K562 (cell line): ENCODE measurements around the gene PRDX2. TPM values are rescaled to one million over a fixed set of nuclear protein-coding genes. Genes with fewer than 3 reads are reported as not detected.

Experiments used
- CHCHD3 ChIP-seq: fragments of 250-450 bp; sonication (Bioruptor Pico); IDR thresholded peaks from 2 replicates; pipeline ENCODE4 v2.1.2; 2022; ENCODE audit warnings: mild to moderate bottlenecking
- CREB1 ChIP-seq, 2 experiments: sonication (generic) in 1 of 2; formaldehyde crosslinking in 1 of 2; IDR thresholded peaks; 2 replicates each; pipeline versions ENCODE4 v1.6.1 to v1.8.0; 2012 to 2022; ENCODE audit warnings: inconsistent platforms in 1 of 2, mild to moderate bottlenecking in 1 of 2, missing genetic modification reagents in 1 of 2, moderate library complexity in 1 of 2
- FUS ChIP-seq: fragments of 200-400 bp; formaldehyde crosslinking; optimal IDR thresholded peaks from 2 replicates; pipeline ENCODE3; 2017; ENCODE audit warnings: low read depth, low read length
- GATAD2B ChIP-seq: fragments of 450-650 bp; IDR thresholded peaks from 2 replicates; pipeline ENCODE4 v1.6.1; 2017; ENCODE audit warnings: mild to moderate bottlenecking, borderline replicate concordance
- GTF2E2 ChIP-seq: fragments of 200-800 bp; sonication (Bioruptor generic); IDR thresholded peaks from 2 replicates; pipeline ENCODE4 v1.6.1; 2016; ENCODE audit warnings: missing genetic modification characterization, missing compliant biosample characterization
- HOXB6 ChIP-seq: fragments of 250-450 bp; sonication (Bioruptor Pico); IDR thresholded peaks from 2 replicates; pipeline ENCODE4 v1.5.1; 2022; ENCODE audit warnings: mild to moderate bottlenecking, borderline replicate concordance
- MCM7 ChIP-seq, 2 experiments: fragments of 450-650 bp; IDR thresholded peaks; 2 replicates each; pipeline ENCODE4 v1.6.1; 2016 to 2018
- POLR2B ChIP-seq: fragments of 450-650 bp; IDR thresholded peaks from 2 replicates; pipeline ENCODE4 v1.6.1; 2018; ENCODE audit warnings: low read depth; ENCODE audit not compliant: partially characterized antibody
- RBBP5 ChIP-seq: fragments of 200-600 bp; sonication (generic); IDR thresholded peaks from 2 replicates; pipeline ENCODE4 v1.6.1; 2012; ENCODE audit warnings: borderline replicate concordance, mild to moderate bottlenecking, low read length, control low read depth, inconsistent platforms; ENCODE audit not compliant: insufficient read depth, poor library complexity, severe bottlenecking
- SLC30A9 ChIP-seq: fragments of 250-450 bp; sonication (Bioruptor Pico); IDR thresholded peaks from 2 replicates; pipeline ENCODE4 v1.8.0; 2022; ENCODE audit warnings: mild to moderate bottlenecking, moderate library complexity
- SMARCB1 ChIP-seq: IDR thresholded peaks from 2 replicates; pipeline ENCODE4 v1.6.1; 2011; ENCODE audit warnings: improper control_type of control experiment, low read depth; ENCODE audit not compliant: insufficient read length
- TCF7L2 ChIP-seq: fragments of 150-350 bp; IDR thresholded peaks from 2 replicates; pipeline ENCODE4 v1.6.1; 2016; ENCODE audit warnings: low read depth, mild to moderate bottlenecking, low read length, moderate library complexity
- ZNF263 ChIP-seq: sonication (generic); formaldehyde crosslinking; IDR thresholded peaks from 2 replicates; pipeline ENCODE4 v1.8.0; 2022; ENCODE audit warnings: mild to moderate bottlenecking, missing genetic modification reagents, borderline replicate concordance
- ZSCAN32 ChIP-seq: fragments of 450-650 bp; formaldehyde crosslinking; IDR thresholded peaks from 2 replicates; pipeline ENCODE4 v1.4.0; 2020; ENCODE audit warnings: mild to moderate bottlenecking, moderate library complexity
- polyA plus RNA-seq, 8 experiments: library from polyadenylated mRNA; depleted of rRNA in 4 of 8; stranded (reverse) in 5 of 8; unstranded in 3 of 8; fragments of >200 nt; fragmentation: Nextera tagmentation in 2 of 8; fragmentation: Illumina TruSeq in 1 of 8; extraction: Ambion mirVana in 2 of 8; extraction: Trizol in 1 of 8; gene quantifications; 2 replicates each; pipeline versions ENCODE4 v1.2.1 to v1.2.3, GENCODE V29; 2011 to 2014; ENCODE audit warnings: inconsistent platforms in 1 of 8, missing spikeins in 1 of 8
- total RNA-seq, 7 experiments: library from RNA; depleted of rRNA in 6 of 7; stranded (reverse); fragments of >200 nt in 6 of 7; fragmentation: Illumina TruSeq in 2 of 7; extraction: Trizol in 2 of 7; gene quantifications; 2 replicates each; pipeline versions ENCODE4 v1.2.1 to v1.2.3, GENCODE V29; 2011 to 2021; ENCODE audit warnings: low replicate concordance in 1 of 7
- TF ChIP-seq, protein P1 (sequence below): fragments of 450-650 bp; IDR thresholded peaks from 2 replicates; pipeline ENCODE4 v1.6.1; 2014; ENCODE audit warnings: low read depth, mild to moderate bottlenecking, moderate library complexity, borderline replicate concordance
- TF ChIP-seq, protein P2 (sequence below): sonication (generic); formaldehyde crosslinking; IDR thresholded peaks from 2 replicates; pipeline ENCODE4 v1.8.1; 2023; ENCODE audit warnings: mild to moderate bottlenecking, missing genetic modification reagents, moderate library complexity
- TF ChIP-seq, protein P3 (sequence below): fragments of 450-650 bp; IDR thresholded peaks from 2 replicates; pipeline ENCODE4 v1.6.1; 2016; ENCODE audit warnings: mild to moderate bottlenecking
- TF ChIP-seq, protein P4 (sequence below): fragments of 450-650 bp; formaldehyde crosslinking; IDR thresholded peaks from 2 replicates; pipeline ENCODE4 v1.4.0; 2022; ENCODE audit warnings: missing genetic modification characterization
- TF ChIP-seq, protein P5 (sequence below), 2 experiments: IDR thresholded peaks; 2 replicates each; pipeline ENCODE4 v1.6.1; 2012; ENCODE audit warnings: improper control_type of control experiment in 2 of 2, low read depth in 2 of 2, low read length in 2 of 2, borderline replicate concordance in 1 of 2

PRDX2 gene
- total and polyA plus RNA-seq, 9 of the 15 experiments (the other 6 are each of a cell fraction or from before 2014, with no cell fraction given) = 206 to 1,183 (median 415) TPM

DNA sequence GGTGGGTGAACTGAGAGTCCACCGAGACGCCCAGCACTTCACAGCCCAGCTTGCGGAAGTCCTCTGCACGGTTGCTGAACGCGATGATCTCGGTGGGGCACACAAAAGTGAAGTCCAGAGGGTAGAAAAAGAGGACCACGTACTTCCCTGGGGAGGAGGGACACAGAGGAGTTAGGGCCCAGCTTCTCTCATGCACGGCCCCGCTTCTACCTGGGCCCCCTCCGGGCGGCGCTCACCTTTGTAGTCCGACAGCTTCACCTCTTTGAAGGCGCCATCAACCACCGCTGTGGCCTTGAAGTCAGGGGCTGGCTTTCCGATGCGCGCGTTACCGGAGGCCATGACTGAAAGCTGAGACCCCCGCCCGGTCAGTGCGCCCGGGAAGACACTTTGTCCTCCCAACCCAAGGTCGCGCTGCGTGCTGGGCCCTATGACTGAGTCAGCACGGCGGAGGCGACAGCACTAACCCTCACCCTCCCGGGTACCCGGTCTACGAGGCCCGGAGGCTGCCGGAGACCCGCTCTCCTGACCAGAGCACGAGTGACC, 606 bp downstream of the PRDX2 start (continued):
- TF ChIP-seq POLR2B = no peak
- peak; percentile 54; the same call in 1 of the 2 replicates for TF ChIP-seq GTF2E2 (tag)
- TF ChIP-seq SMARCB1 = no peak
- TF ChIP-seq CREB1 (IDR thresholded peaks at IDR 0.05) = no peak
- no peak for TF ChIP-seq CREB1 (CRISPR knock-in tag; IDR thresholded peaks at IDR 0.05)
- no peak for TF ChIP-seq FUS
- TF ChIP-seq, protein P1, sequence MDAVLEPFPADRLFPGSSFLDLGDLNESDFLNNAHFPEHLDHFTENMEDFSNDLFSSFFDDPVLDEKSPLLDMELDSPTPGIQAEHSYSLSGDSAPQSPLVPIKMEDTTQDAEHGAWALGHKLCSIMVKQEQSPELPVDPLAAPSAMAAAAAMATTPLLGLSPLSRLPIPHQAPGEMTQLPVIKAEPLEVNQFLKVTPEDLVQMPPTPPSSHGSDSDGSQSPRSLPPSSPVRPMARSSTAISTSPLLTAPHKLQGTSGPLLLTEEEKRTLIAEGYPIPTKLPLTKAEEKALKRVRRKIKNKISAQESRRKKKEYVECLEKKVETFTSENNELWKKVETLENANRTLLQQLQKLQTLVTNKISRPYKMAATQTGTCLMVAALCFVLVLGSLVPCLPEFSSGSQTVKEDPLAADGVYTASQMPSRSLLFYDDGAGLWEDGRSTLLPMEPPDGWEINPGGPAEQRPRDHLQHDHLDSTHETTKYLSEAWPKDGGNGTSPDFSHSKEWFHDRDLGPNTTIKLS = no peak
- TF ChIP-seq, protein P2, sequence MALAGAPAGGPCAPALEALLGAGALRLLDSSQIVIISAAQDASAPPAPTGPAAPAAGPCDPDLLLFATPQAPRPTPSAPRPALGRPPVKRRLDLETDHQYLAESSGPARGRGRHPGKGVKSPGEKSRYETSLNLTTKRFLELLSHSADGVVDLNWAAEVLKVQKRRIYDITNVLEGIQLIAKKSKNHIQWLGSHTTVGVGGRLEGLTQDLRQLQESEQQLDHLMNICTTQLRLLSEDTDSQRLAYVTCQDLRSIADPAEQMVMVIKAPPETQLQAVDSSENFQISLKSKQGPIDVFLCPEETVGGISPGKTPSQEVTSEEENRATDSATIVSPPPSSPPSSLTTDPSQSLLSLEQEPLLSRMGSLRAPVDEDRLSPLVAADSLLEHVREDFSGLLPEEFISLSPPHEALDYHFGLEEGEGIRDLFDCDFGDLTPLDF (CRISPR knock-in tag) = no peak
- TF ChIP-seq GATAD2B = no peak
- TF ChIP-seq CHCHD3 = no peak
- peak; percentile 95 for TF ChIP-seq ZNF263 (CRISPR knock-in tag)
- TF ChIP-seq RBBP5 = peak; percentile 82
- TF ChIP-seq, protein P3, sequence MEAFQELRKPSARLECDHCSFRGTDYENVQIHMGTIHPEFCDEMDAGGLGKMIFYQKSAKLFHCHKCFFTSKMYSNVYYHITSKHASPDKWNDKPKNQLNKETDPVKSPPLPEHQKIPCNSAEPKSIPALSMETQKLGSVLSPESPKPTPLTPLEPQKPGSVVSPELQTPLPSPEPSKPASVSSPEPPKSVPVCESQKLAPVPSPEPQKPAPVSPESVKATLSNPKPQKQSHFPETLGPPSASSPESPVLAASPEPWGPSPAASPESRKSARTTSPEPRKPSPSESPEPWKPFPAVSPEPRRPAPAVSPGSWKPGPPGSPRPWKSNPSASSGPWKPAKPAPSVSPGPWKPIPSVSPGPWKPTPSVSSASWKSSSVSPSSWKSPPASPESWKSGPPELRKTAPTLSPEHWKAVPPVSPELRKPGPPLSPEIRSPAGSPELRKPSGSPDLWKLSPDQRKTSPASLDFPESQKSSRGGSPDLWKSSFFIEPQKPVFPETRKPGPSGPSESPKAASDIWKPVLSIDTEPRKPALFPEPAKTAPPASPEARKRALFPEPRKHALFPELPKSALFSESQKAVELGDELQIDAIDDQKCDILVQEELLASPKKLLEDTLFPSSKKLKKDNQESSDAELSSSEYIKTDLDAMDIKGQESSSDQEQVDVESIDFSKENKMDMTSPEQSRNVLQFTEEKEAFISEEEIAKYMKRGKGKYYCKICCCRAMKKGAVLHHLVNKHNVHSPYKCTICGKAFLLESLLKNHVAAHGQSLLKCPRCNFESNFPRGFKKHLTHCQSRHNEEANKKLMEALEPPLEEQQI = no peak
- no peak for TF ChIP-seq SLC30A9 (CRISPR knock-in tag)
- no peak for TF ChIP-seq TCF7L2
- no peak for TF ChIP-seq ZSCAN32 (CRISPR knock-in tag)
- TF ChIP-seq HOXB6 = no peak
- TF ChIP-seq, protein P4, sequence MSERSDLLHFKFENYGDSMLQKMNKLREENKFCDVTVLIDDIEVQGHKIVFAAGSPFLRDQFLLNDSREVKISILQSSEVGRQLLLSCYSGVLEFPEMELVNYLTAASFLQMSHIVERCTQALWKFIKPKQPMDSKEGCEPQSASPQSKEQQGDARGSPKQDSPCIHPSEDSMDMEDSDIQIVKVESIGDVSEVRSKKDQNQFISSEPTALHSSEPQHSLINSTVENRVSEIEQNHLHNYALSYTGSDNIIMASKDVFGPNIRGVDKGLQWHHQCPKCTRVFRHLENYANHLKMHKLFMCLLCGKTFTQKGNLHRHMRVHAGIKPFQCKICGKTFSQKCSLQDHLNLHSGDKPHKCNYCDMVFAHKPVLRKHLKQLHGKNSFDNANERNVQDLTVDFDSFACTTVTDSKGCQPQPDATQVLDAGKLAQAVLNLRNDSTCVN (CRISPR knock-in tag) = no peak
- TF ChIP-seq, protein P5, sequence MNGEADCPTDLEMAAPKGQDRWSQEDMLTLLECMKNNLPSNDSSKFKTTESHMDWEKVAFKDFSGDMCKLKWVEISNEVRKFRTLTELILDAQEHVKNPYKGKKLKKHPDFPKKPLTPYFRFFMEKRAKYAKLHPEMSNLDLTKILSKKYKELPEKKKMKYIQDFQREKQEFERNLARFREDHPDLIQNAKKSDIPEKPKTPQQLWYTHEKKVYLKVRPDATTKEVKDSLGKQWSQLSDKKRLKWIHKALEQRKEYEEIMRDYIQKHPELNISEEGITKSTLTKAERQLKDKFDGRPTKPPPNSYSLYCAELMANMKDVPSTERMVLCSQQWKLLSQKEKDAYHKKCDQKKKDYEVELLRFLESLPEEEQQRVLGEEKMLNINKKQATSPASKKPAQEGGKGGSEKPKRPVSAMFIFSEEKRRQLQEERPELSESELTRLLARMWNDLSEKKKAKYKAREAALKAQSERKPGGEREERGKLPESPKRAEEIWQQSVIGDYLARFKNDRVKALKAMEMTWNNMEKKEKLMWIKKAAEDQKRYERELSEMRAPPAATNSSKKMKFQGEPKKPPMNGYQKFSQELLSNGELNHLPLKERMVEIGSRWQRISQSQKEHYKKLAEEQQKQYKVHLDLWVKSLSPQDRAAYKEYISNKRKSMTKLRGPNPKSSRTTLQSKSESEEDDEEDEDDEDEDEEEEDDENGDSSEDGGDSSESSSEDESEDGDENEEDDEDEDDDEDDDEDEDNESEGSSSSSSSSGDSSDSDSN (IDR thresholded peaks at IDR 0.05; ENCODE audit: borderline replicate concordance in 1 of 2, low read depth in 2 of 2, low read length in 2 of 2) = peak in 1 of 2 experiments; percentile 24; a peak in 1 of 4 replicates
- no peak for TF ChIP-seq MCM7 (IDR thresholded peaks at IDR 0.05)
